K562 (cell line): ENCODE results near the gene POU1F1.

ENCODE experiments used
- CEBPB ChIP-seq: fragments of 450-650 bp; IDR thresholded peaks from 2 replicates; pipeline ENCODE4 v1.6.1; 2016; ENCODE audit warnings: missing genetic modification characterization, missing compliant biosample characterization
- KDM4B ChIP-seq, 2 experiments: fragments of 450-650 bp in 1 of 2; sonication (generic) in 1 of 2; IDR thresholded peaks; 2 replicates each; pipeline ENCODE4 v1.6.1; 2016 to 2017; ENCODE audit warnings: borderline replicate concordance in 2 of 2, antibody characterized with exemption in 1 of 2, low read depth in 1 of 2, mild to moderate bottlenecking in 1 of 2
- NFIC ChIP-seq: fragments of 450-650 bp; IDR thresholded peaks from 2 replicates; pipeline ENCODE4 v1.6.1; 2017; ENCODE audit warnings: mild to moderate bottlenecking, inconsistent platforms
- NFRKB ChIP-seq: fragments of 450-650 bp; IDR thresholded peaks from 2 replicates; pipeline ENCODE4 v1.6.1; 2016; ENCODE audit warnings: low read depth
- POLR3A ChIP-seq: IDR thresholded peaks from 2 replicates; pipeline ENCODE4 v1.6.1; 2011; ENCODE audit warnings: borderline replicate concordance, mild to moderate bottlenecking, moderate library complexity; ENCODE audit not compliant: insufficient read length, insufficient read depth; ENCODE audit errors: extremely low read depth
- TCFL5 ChIP-seq: fragments of 250-450 bp; sonication (Bioruptor Pico); conservative IDR thresholded peaks from 2 replicates; pipeline ENCODE4 v1.6.1; 2021; ENCODE audit warnings: mild to moderate bottlenecking, moderate library complexity, matching md5 sums

DNA sequence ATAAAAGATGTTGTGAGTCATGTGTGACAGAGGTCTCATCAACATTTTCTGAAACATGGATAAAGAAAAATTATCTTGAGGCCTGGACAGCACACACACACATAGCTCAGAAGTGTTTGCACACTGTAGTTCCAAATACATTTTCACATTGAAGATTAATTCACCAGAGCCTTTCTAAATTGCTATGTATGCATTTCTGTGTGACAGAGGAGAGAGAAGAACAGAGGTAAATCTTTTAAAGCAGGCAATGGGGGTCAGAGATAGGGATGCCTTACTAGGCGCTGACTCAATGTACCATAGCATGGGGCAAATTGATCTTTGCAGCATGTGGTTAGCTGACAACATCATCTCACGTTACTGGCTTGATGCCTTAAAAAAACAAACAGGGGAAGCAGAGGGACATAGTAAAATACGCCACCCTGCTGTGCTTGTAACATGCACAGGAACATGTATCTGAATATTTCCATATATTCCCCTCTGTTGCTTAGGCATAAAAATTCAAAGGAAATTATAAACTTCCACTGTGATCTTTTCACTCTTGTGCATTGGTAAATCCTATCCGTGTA is 7.7 kb downstream of the POU1F1 start:
- TF ChIP-seq TCFL5 (CRISPR knock-in tag) (no peak), NFRKB (no peak), KDM4B (IDR thresholded peaks at IDR 0.05; ENCODE audit: borderline replicate concordance in 2 of 2, low read depth in 1 of 2) (no peak), NFIC (no peak), POLR3A (no peak), CEBPB (tag) (no peak)
